H9 (cell line): Measurements from ENCODE around the gene GRHL3. TPM values are rescaled to one million over a fixed set of nuclear protein-coding genes. Genes with fewer than 3 reads are reported as not detected.

Experiments
- DNase-seq: peaks from one replicate; pipeline ENCODE4 v3.0.0-alpha.2; 2017
- H2AFZ ChIP-seq: one replicate; pipeline ENCODE4 v1.6.1; 2013; ENCODE audit warnings: mild to moderate bottlenecking, low read length, control low read depth, moderate library complexity
- H2AK5ac ChIP-seq: 2 replicates; pipeline ENCODE4 v1.6.1; 2013; ENCODE audit warnings: low read length, control low read depth, mixed read lengths; ENCODE audit not compliant: insufficient read length
- H2BK120ac ChIP-seq: one replicate; pipeline ENCODE4 v1.6.1; 2013; ENCODE audit warnings: low read depth, mild to moderate bottlenecking, low read length, control low read depth, inconsistent platforms; ENCODE audit not compliant: poor library complexity, severe bottlenecking
- H2BK12ac ChIP-seq: 2 replicates; pipeline ENCODE4 v1.6.1; 2013; ENCODE audit warnings: low read length, control low read depth, mixed read lengths, low read depth; ENCODE audit not compliant: insufficient read length
- H2BK15ac ChIP-seq: 2 replicates; pipeline ENCODE4 v1.6.1; 2013; ENCODE audit warnings: low read depth, low read length, control low read depth
- H2BK20ac ChIP-seq: one replicate; pipeline ENCODE4 v1.6.1; 2013; ENCODE audit warnings: low read depth, mild to moderate bottlenecking, low read length, control low read depth, inconsistent platforms; ENCODE audit not compliant: poor library complexity, severe bottlenecking
- H2BK5ac ChIP-seq: 2 replicates; pipeline ENCODE4 v1.6.1; 2013; ENCODE audit warnings: low read length, control low read depth, mixed read lengths; ENCODE audit not compliant: insufficient read length
- H3K14ac ChIP-seq: 2 replicates; pipeline ENCODE4 v1.6.1; 2013; ENCODE audit warnings: low read length, control low read depth; ENCODE audit not compliant: insufficient read depth
- H3K18ac ChIP-seq: 2 replicates; pipeline ENCODE4 v1.6.1; 2013; ENCODE audit warnings: low read depth, mild to moderate bottlenecking, mixed read lengths, low read length, control low read depth; ENCODE audit not compliant: insufficient read length
- H3K23ac ChIP-seq: 2 replicates; pipeline ENCODE4 v1.6.1; 2013; ENCODE audit warnings: low read length, control low read depth, mixed read lengths, low read depth; ENCODE audit not compliant: insufficient read length
- H3K23me2 ChIP-seq: 2 replicates; pipeline ENCODE4 v1.6.1; 2013; ENCODE audit warnings: low read depth, mild to moderate bottlenecking, mixed read lengths, low read length, control low read depth; ENCODE audit not compliant: insufficient read length, poor library complexity, severe bottlenecking
- H3K27ac ChIP-seq: 2 replicates; pipeline ENCODE4 v1.5.1; 2013; ENCODE audit warnings: low read length, control low read depth, mixed read lengths, low read depth; ENCODE audit not compliant: insufficient read length
- H3K27me3 ChIP-seq: 2 replicates; pipeline ENCODE4 v1.6.1; 2013; ENCODE audit warnings: low read length, control low read depth, inconsistent platforms; ENCODE audit not compliant: insufficient read depth
- H3K4ac ChIP-seq: 2 replicates; pipeline ENCODE4 v1.6.1; 2013; ENCODE audit warnings: low read depth, mild to moderate bottlenecking, control low read depth, inconsistent platforms, low read length, moderate library complexity
- H3K4me1 ChIP-seq: 2 replicates; pipeline ENCODE4 v1.6.1; 2013; ENCODE audit warnings: low read length, control low read depth, inconsistent platforms; ENCODE audit not compliant: insufficient read depth
- H3K4me2 ChIP-seq: 2 replicates; pipeline ENCODE4 v1.6.1; 2013; ENCODE audit warnings: low read length, control low read depth, mixed read lengths; ENCODE audit not compliant: insufficient read length, insufficient read depth
- H3K56ac ChIP-seq: 2 replicates; pipeline ENCODE4 v1.6.1; 2013; ENCODE audit warnings: low read depth, mild to moderate bottlenecking, mixed read lengths, low read length, control low read depth; ENCODE audit not compliant: insufficient read length
- H3K79me1 ChIP-seq: 2 replicates; pipeline ENCODE4 v1.6.1; 2013; ENCODE audit warnings: low read depth, mild to moderate bottlenecking, moderate library complexity, low read length, control low read depth, inconsistent platforms; ENCODE audit not compliant: insufficient read depth, poor library complexity, severe bottlenecking
- H3K79me2 ChIP-seq: 2 replicates; pipeline ENCODE4 v1.6.1; 2013; ENCODE audit warnings: low read length, control low read depth, inconsistent platforms; ENCODE audit not compliant: insufficient read depth
- H3K9ac ChIP-seq: 2 replicates; pipeline ENCODE4 v1.6.1; 2013; ENCODE audit warnings: low read length, control low read depth, mixed read lengths; ENCODE audit not compliant: insufficient read length; ENCODE audit errors: extremely low read depth
- H3K9me3 ChIP-seq: one replicate; pipeline ENCODE4 v1.6.1; 2013; ENCODE audit warnings: low read depth, low read length, inconsistent platforms; ENCODE audit not compliant: control insufficient read depth
- H3T11ph ChIP-seq: one replicate; pipeline ENCODE4 v1.6.1; 2013; ENCODE audit warnings: mild to moderate bottlenecking, low read length, control low read depth, inconsistent platforms
- H4K20me1 ChIP-seq: one replicate; pipeline ENCODE4 v1.6.1; 2013; ENCODE audit not compliant: control insufficient read depth, insufficient read length, insufficient read depth
- H4K5ac ChIP-seq: 2 replicates; pipeline ENCODE4 v1.6.1; 2013; ENCODE audit warnings: low read depth, mild to moderate bottlenecking, mixed read lengths, low read length, control low read depth; ENCODE audit not compliant: insufficient read length
- H4K8ac ChIP-seq: replicated peaks from 2 replicates; pipeline ENCODE4 v1.6.1; 2013; ENCODE audit warnings: low read length, control low read depth, mixed read lengths, low read depth; ENCODE audit not compliant: insufficient read length
- H4K91ac ChIP-seq: 2 replicates; pipeline ENCODE4 v1.6.1; 2013; ENCODE audit warnings: low read depth, mild to moderate bottlenecking, moderate library complexity, mixed read lengths, low read length, control low read depth; ENCODE audit not compliant: insufficient read length
- H3K27ac Mint-ChIP-seq, 3 experiments: 2 replicates in 2 of 3; 3 replicates in 1 of 3; pipeline ENCODE4 v1.8.0; 2020 to 2021; ENCODE audit warnings: mixed read lengths in 3 of 3, mild to moderate bottlenecking in 1 of 3, moderate library complexity in 1 of 3
- H3K27me3 Mint-ChIP-seq: 2 replicates; pipeline ENCODE4 v1.8.0; 2021; ENCODE audit warnings: low read depth, mild to moderate bottlenecking, moderate library complexity, mixed read lengths
- H3K36me3 Mint-ChIP-seq, 3 experiments: 2 replicates in 2 of 3; 3 replicates in 1 of 3; pipeline ENCODE4 v1.8.0; 2020 to 2021; ENCODE audit warnings: low read depth in 3 of 3, mixed read lengths in 3 of 3; ENCODE audit not compliant: insufficient read depth in 1 of 3
- H3K4me1 Mint-ChIP-seq, 2 experiments: 2 replicates each; pipeline ENCODE4 v1.8.0; 2020; ENCODE audit warnings: mixed read lengths in 2 of 2
- H3K4me3 Mint-ChIP-seq, 2 experiments: 2 replicates in 1 of 2; 3 replicates in 1 of 2; pipeline ENCODE4 v1.8.0; 2020 to 2021; ENCODE audit warnings: mild to moderate bottlenecking in 2 of 2, mixed read lengths in 2 of 2, moderate library complexity in 1 of 2
- H3K9me3 Mint-ChIP-seq, 2 experiments: 2 replicates in 1 of 2; 3 replicates in 1 of 2; pipeline ENCODE4 v1.8.0; 2020; ENCODE audit warnings: mild to moderate bottlenecking in 2 of 2, mixed read lengths in 2 of 2, moderate library complexity in 1 of 2
- WGBS: extraction: QIAGEN DNeasy Blood & Tissue Kit; methylation state at CpG from one replicate; pipeline ENCODE4 v1.1.7; 2013; ENCODE audit warnings: missing lambda C conversion rate, low lambda C conversion rate, mixed read lengths; ENCODE audit not compliant: insufficient read length; ENCODE audit errors: extremely low coverage; 5-methylcytosine and 5-hydroxymethylcytosine counted together
- total RNA-seq: library from RNA; stranded (reverse); gene quantifications from 2 replicates; pipeline ENCODE4 v1.2.1, GENCODE V29; 2021
- TF ChIP-seq, protein P1 (sequence below): fragments of 200-600 bp; sonication (generic); conservative IDR thresholded peaks from 3 replicates; pipeline ENCODE4 v1.8.0; 2021; ENCODE audit warnings: antibody characterized with exemption, mild to moderate bottlenecking

GRHL3 gene
- total RNA-seq, 1 experiment from 2014 or later, result 3.5 TPM

DNA sequence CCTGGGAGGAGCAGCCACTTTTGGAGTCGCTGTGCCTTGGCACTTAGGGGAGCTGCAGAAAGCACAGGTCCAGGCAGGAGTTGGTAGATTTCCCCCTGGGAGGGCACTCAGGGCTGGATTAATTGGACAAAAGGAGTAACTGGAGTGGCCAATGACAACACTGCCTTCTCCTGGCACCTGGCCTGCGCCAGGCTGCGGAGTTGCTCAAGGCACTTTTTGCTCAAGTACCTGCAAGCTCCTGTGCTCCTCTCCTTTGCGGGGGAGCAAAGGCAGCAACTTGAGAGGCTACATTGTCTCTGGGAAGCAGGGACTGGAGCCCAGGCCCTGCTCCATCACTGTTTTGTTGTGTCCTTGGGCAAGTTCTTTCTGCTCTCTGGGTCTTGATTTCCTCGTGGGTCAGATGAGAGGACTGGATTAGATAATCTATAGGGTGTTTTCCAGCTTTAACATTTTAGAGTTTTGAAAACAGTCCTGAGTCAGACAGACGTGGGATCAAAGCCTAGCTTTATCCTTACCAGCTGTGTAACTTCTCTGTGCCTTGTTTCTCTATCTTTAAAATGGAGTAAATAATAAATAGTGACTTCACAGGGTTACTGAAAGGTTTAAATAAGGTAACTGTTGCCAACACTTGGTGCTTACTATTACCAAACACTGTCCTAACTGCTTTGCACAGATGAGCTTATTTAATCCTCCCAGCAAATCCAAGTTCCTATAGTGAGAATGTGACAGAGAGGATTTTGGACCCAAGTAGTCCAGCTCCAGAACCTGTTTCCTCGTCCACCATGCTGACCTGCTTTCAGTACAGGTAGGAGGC, 18.0 kb upstream of the GRHL3 start:
- Mint-ChIP-seq H3K27ac (no peak overlapping the region), H3K9me3 (no peaks in the 10 kb centered on the region; a peak in 1 of 5 replicates), H3K36me3 (no peaks in the 10 kb centered on the region), H3K27me3 (peaks cover 1% of the 10 kb centered on the region; the same call in 1 of the 2 replicates), H3K4me3 (no peak overlapping the region), H3K4me1 (peaks cover 26 to 38% of the 10 kb centered on the region in 2 experiments)
- no peaks in the 10 kb centered on the region for H3K27me3 ChIP-seq
- H3K79me2 ChIP-seq, result no peaks in the 10 kb centered on the region
- TF ChIP-seq, protein P1, sequence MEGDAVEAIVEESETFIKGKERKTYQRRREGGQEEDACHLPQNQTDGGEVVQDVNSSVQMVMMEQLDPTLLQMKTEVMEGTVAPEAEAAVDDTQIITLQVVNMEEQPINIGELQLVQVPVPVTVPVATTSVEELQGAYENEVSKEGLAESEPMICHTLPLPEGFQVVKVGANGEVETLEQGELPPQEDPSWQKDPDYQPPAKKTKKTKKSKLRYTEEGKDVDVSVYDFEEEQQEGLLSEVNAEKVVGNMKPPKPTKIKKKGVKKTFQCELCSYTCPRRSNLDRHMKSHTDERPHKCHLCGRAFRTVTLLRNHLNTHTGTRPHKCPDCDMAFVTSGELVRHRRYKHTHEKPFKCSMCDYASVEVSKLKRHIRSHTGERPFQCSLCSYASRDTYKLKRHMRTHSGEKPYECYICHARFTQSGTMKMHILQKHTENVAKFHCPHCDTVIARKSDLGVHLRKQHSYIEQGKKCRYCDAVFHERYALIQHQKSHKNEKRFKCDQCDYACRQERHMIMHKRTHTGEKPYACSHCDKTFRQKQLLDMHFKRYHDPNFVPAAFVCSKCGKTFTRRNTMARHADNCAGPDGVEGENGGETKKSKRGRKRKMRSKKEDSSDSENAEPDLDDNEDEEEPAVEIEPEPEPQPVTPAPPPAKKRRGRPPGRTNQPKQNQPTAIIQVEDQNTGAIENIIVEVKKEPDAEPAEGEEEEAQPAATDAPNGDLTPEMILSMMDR, result no peak
- no peak overlapping the region for H2BK20ac ChIP-seq
- H3K4me2 ChIP-seq, result no peak overlapping the region
- no peak overlapping the region for H3K56ac ChIP-seq
- no peak overlapping the region for H2BK120ac ChIP-seq
- no peak overlapping the region for H2BK5ac ChIP-seq
- H2BK12ac ChIP-seq, result no peak overlapping the region
- H2AFZ ChIP-seq, result no peak overlapping the region
- H3K14ac ChIP-seq, result no peak overlapping the region
- H4K20me1 ChIP-seq, result no peaks in the 10 kb centered on the region
- no peak overlapping the region for H4K91ac ChIP-seq
- H3T11ph ChIP-seq, result no peak overlapping the region
- H3K18ac ChIP-seq, result no peak overlapping the region
- H3K4ac ChIP-seq, result no peak overlapping the region
- H3K79me1 ChIP-seq, result no peaks in the 10 kb centered on the region
- no peak overlapping the region for H3K23ac ChIP-seq
- H2BK15ac ChIP-seq, result no peak overlapping the region
- WGBS, result no CpG with 5 or more reads among the region's 7 CpGs
- no peaks in the 10 kb centered on the region for H3K9me3 ChIP-seq
- no peak overlapping the region for H4K5ac ChIP-seq
- DNase-seq, result no peak
- no peak overlapping the region for H3K9ac ChIP-seq
- H3K23me2 ChIP-seq, result no peaks in the 10 kb centered on the region
- no peak overlapping the region for H3K27ac ChIP-seq
- no peak overlapping the region for H4K8ac ChIP-seq
- no peaks in the 10 kb centered on the region for H3K4me1 ChIP-seq
- H2AK5ac ChIP-seq, result no peak overlapping the region
